ENCODE data around the gene TRAF6. TPM values are rescaled to one million over a fixed set of nuclear protein-coding genes. Genes with fewer than 3 reads are reported as not detected.

Gene TRAF6
- polyA plus RNA-seq, 2 of the 4 experiments (the other 2 are of a cell fraction), result 4.6 to 9.6 TPM

GRCh38 chr11:36490026-36490806 is 19.9 kb downstream of the TRAF6 start:
- ATAC-seq (no peak), FAIRE-seq (no peak), DNase-seq (ENCODE audit: low read depth in 1 of 2, low spot score in 1 of 2) (no peak)
- TF ChIP-seq HEYL (CRISPR knock-in tag; IDR thresholded peaks at IDR 0.05), result no peak
- TF ChIP-seq, protein P1, sequence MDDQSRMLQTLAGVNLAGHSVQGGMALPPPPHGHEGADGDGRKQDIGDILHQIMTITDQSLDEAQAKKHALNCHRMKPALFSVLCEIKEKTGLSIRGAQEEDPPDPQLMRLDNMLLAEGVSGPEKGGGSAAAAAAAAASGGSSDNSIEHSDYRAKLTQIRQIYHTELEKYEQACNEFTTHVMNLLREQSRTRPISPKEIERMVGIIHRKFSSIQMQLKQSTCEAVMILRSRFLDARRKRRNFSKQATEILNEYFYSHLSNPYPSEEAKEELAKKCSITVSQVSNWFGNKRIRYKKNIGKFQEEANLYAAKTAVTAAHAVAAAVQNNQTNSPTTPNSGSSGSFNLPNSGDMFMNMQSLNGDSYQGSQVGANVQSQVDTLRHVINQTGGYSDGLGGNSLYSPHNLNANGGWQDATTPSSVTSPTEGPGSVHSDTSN (IDR thresholded peaks at IDR 0.05), result no peak
- no peak for TF ChIP-seq MYC (IDR thresholded peaks at IDR 0.05; ENCODE audit: borderline replicate concordance, low read length)
- TF ChIP-seq SMC3 (IDR thresholded peaks at IDR 0.05), result no peak
- no peaks in the 10 kb centered on the region for H3K9me3 ChIP-seq
- WGBS (ENCODE audit: missing lambda C conversion rate), result 90% methylated on average over 16 of the region's 16 CpGs
- ChIA-PET POLR2A (no interaction called here), CTCF (interaction anchor here (1.0 to 4.3 kb wide), 2 partner anchors 11 to 18 kb away, joined by 3 to 22 read pairs; no protein-coding TSS in a partner anchor)
- H3K4me3 ChIP-seq, result no peak overlapping the region
- H3K27ac ChIP-seq, result no peak overlapping the region
- no peaks in the 10 kb centered on the region for H3K4me1 ChIP-seq
- no peak overlapping the region for H3K4me2 ChIP-seq

GRCh38 chr11:36488096-36488495 is 22.0 kb downstream of the TRAF6 start:
- POLR2A ChIA-PET, result no interaction called here
- 89% methylated on average over 5 of the region's 5 CpGs for WGBS (ENCODE audit: missing lambda C conversion rate)
- TF ChIP-seq BHLHE40 (IDR thresholded peaks at IDR 0.05; ENCODE audit: low read depth, low read length) (no peak), NR3C1 (IDR thresholded peaks at IDR 0.05) (no peak), EHF (CRISPR knock-in tag; IDR thresholded peaks at IDR 0.05) (no peak), FOXS1 (CRISPR knock-in tag; IDR thresholded peaks at IDR 0.05) (no peak)
- TF ChIP-seq, protein P2, sequence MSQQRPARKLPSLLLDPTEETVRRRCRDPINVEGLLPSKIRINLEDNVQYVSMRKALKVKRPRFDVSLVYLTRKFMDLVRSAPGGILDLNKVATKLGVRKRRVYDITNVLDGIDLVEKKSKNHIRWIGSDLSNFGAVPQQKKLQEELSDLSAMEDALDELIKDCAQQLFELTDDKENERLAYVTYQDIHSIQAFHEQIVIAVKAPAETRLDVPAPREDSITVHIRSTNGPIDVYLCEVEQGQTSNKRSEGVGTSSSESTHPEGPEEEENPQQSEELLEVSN (IDR thresholded peaks at IDR 0.05; ENCODE audit: borderline replicate concordance, low read depth), result no peak
- TF ChIP-seq, protein P3, sequence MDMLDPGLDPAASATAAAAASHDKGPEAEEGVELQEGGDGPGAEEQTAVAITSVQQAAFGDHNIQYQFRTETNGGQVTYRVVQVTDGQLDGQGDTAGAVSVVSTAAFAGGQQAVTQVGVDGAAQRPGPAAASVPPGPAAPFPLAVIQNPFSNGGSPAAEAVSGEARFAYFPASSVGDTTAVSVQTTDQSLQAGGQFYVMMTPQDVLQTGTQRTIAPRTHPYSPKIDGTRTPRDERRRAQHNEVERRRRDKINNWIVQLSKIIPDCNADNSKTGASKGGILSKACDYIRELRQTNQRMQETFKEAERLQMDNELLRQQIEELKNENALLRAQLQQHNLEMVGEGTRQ (IDR thresholded peaks at IDR 0.05), result no peak
- ATAC-seq (no peak), DNase-seq (ENCODE audit: low read depth in 1 of 2, low spot score in 1 of 2) (no peak), FAIRE-seq (no peak)
- no peaks in the 10 kb centered on the region for H3K4me1 ChIP-seq
- no peak overlapping the region for H3K27ac ChIP-seq
- CTCF ChIA-PET, result interaction anchor here (0.9 to 4.3 kb wide), 6 partner anchors 9 to 222 kb away, joined by 3 to 22 read pairs (median 7); partner anchors contain the start of gene TRAF6
- no peak overlapping the region for H3K4me2 ChIP-seq
- no peaks in the 10 kb centered on the region for H3K9me3 ChIP-seq
- no peak overlapping the region for H3K4me3 ChIP-seq

DNA sequence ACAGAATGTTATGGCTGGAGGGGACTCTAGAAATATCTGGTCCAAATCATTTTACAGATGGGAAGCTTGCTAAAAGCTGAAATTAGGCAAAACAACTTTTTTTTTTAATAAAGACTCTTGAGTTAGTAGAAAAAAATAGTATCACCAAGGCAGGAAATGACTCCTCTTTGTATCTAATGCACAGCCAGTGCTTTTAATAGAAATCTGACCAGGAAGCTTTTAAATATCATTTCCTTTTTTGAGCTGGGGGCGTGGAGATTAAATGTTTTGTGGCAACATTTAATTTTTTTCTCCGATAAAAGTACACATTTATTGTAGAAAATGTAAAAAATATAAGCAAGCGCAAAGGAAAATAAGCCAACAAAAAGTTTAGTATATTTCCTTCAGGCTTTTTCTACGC is 22.5 kb downstream of the TRAF6 start:
- Histone ChIP-seq H3K4me2 (no peak overlapping the region), H3K4me1 (no peaks in the 10 kb centered on the region), H3K27ac (no peak overlapping the region), H3K9me3 (no peaks in the 10 kb centered on the region), H3K4me3 (no peak overlapping the region)
- TF ChIP-seq, protein P2 (IDR thresholded peaks at IDR 0.05; ENCODE audit: borderline replicate concordance, low read depth), result no peak
- TF ChIP-seq, protein P4, sequence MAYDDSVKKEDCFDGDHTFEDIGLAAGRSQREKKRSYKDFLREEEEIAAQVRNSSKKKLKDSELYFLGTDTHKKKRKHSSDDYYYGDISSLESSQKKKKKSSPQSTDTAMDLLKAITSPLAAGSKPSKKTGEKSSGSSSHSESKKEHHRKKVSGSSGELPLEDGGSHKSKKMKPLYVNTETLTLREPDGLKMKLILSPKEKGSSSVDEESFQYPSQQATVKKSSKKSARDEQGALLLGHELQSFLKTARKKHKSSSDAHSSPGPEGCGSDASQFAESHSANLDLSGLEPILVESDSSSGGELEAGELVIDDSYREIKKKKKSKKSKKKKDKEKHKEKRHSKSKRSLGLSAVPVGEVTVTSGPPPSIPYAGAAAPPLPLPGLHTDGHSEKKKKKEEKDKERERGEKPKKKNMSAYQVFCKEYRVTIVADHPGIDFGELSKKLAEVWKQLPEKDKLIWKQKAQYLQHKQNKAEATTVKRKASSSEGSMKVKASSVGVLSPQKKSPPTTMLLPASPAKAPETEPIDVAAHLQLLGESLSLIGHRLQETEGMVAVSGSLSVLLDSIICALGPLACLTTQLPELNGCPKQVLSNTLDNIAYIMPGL (CRISPR knock-in tag; IDR thresholded peaks at IDR 0.05; ENCODE audit: borderline replicate concordance), result no peak
- TF ChIP-seq FOSB (CRISPR knock-in tag; IDR thresholded peaks at IDR 0.05) (no peak), HOXA7 (CRISPR knock-in tag; IDR thresholded peaks at IDR 0.05) (no peak), POLR2A (IDR thresholded peaks at IDR 0.05; ENCODE audit: low read length) (no peak), CBX2 (IDR thresholded peaks at IDR 0.05; ENCODE audit: borderline replicate concordance, low read depth) (no peak), ZSCAN20 (CRISPR knock-in tag; IDR thresholded peaks at IDR 0.05) (no peak), REST (IDR thresholded peaks at IDR 0.05) (no peak), RNF2 (IDR thresholded peaks at IDR 0.05; ENCODE audit: borderline replicate concordance, low read depth) (no peak), CHD4 (IDR thresholded peaks at IDR 0.05; ENCODE audit: borderline replicate concordance) (no peak), JUN (IDR thresholded peaks at IDR 0.05) (no peak), POLR2AphosphoS2 (conservative IDR thresholded peaks at IDR 0.05; ENCODE audit: low read length) (no peak), MYC (IDR thresholded peaks at IDR 0.05; ENCODE audit: borderline replicate concordance, low read length) (no peak)
- no peak for FAIRE-seq
- no peak for DNase-seq (ENCODE audit: low read depth in 1 of 2, low spot score in 1 of 2)
- WGBS (ENCODE audit: missing lambda C conversion rate), result 93% methylated on average over 4 of the region's 4 CpGs
- ChIA-PET POLR2A (no interaction called here), CTCF (interaction anchor here (0.9 to 4.3 kb wide), 3 partner anchors 9 to 222 kb away, joined by 3 to 22 read pairs (median 12); no protein-coding TSS in a partner anchor)
- ATAC-seq, result no peak
